ENCODE data around the gene KY. TPM values are rescaled to one million over a fixed set of nuclear protein-coding genes. Genes with fewer than 3 reads are reported as not detected.

KY gene
- total RNA-seq, 4 donors from 2014 or later = 0.09 to 0.13 TPM; not detected in 2

DNA sequence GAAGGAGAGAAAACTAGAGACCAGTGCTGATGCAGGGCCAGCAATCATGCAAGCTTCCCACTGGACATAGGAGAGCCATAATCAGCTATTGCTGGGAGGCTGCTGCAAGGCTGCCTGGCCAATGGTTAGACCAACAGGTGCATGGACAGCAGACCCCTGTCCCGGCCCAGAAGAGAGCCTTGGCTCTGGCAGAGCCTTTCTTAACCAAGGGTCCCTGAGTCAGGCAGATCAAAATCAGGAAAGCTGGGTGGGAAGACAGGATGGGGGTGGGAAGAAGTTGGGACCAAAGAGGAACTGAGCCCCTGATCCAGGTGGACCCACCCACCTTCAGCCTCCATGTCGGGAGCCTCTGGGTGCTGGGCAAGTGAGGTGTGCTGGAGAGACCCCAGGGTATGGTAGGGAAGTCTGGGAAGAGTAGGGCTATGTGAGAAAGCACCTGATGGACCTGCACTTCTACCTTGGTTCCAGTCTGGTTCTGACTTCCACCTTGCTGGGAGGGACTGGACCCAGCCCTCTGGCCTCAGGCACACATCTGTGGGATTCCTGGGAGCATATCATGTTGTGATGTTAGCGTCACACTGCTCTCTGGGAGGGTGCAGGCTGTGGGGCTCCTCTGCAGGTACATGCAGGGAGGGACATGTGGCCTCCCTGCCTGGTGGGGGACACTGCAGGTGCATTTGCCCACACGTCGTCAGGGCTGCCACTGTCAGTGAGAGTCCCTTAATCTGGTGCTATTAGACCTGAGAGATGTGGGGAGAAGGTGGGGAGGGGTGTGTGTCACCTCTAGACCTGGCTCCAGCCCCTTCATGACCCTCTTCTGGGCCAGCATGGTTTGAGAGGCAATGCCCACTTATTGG lies 24.7 kb downstream of the KY start:
- DNase-seq (ENCODE audit: low spot score) = no peak
- no peak for ATAC-seq (ENCODE audit: low FRiP score)
- TF ChIP-seq, protein P1, sequence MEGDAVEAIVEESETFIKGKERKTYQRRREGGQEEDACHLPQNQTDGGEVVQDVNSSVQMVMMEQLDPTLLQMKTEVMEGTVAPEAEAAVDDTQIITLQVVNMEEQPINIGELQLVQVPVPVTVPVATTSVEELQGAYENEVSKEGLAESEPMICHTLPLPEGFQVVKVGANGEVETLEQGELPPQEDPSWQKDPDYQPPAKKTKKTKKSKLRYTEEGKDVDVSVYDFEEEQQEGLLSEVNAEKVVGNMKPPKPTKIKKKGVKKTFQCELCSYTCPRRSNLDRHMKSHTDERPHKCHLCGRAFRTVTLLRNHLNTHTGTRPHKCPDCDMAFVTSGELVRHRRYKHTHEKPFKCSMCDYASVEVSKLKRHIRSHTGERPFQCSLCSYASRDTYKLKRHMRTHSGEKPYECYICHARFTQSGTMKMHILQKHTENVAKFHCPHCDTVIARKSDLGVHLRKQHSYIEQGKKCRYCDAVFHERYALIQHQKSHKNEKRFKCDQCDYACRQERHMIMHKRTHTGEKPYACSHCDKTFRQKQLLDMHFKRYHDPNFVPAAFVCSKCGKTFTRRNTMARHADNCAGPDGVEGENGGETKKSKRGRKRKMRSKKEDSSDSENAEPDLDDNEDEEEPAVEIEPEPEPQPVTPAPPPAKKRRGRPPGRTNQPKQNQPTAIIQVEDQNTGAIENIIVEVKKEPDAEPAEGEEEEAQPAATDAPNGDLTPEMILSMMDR (IDR thresholded peaks at IDR 0.05) = no peak

DNA sequence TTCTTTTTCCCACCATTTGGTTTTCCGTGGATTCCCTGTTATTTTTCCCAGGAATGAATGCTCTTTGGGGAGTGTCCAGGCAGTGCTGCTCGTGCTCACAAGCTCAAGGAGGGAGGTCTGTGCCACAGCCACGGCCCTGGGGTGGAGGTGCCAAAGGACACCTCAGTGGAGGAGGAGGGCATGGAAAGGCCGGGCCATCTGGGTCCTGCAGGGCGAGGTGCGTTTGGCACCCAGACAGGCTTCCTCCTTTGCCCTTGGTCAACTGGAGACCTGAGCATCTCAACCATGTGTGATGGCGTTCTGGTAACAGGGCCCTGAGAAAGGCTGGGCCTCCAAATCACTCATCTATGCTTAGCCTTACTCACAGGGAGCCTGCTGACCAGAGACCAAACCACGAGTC lies 25.4 kb downstream of the KY start:
- TF ChIP-seq, protein P1 (IDR thresholded peaks at IDR 0.05) = no peak
- no peak for DNase-seq (ENCODE audit: low spot score)

DNA sequence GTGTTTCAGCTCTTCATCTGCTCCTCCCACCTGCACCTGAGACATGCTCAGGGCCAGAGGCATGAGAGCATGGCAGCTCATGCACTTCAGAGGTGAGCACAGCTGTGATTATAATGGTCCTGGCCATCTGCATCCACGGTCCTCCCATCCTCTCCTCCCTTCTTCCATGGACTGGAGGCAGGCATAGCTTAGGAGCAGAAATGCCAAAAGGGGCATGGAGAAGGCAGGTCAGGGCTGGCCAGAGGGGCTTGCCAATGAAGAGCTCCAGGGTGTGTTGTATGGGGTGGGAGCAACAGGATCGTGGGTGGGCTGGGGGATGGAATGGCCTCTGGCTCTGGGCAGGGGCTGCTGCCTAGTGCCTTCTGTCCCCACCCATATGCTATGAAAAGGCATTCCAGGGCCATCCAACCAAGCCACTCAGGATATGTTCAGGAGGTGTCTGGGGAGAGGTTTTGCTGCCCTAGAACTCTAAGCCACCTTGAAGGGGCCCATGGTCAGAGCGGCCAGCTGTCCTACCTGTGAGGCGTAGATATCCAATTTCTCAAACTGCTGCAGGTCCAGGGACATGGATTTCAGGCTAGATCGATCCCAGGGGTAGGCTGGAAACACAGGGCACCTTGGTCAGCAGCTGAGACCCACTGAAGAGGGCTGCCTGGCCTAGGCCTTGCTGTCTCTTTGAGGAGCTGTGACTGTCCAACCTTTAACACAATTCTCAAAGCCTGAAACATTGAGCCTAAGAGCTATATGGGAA lies 26.1 kb downstream of the KY start:
- no peak for DNase-seq (ENCODE audit: low spot score)
- ATAC-seq (ENCODE audit: low FRiP score) = no peak
- TF ChIP-seq, protein P1 (IDR thresholded peaks at IDR 0.05) = no peak

More for the DNA sequence above, 25.4 kb downstream of the KY start:
- ATAC-seq (ENCODE audit: low FRiP score) = no peak

DNA sequence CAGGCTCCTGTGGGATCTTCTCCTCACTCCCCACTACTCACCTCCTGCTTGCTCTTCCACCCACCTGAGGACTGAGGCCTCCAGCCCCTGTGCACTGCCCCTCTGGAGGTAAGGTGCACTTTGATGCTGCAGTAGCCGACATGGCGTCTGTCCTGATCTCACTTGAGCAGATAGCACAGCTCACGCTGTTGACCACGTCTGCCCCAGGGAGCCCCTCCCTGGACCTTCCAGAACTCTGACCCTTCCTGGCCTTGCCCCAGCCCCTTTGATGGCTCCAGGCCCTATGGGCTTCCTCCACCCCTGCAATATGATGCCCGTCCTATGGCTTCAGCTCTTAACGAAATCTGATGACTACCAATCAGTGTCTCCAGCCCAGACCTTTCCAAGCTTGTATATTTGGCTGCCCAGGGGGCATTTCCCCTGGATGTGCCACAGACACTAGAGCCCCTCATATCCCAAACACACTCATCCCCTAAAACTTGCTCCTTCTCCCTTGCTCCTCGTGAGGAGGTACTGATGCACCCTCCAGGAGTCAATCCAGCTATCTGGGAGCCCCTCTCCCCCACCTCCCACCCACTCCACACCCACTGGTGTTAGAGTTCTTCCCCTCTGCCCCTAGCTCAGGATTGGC lies 27.1 kb downstream of the KY start:
- no peak for ATAC-seq (ENCODE audit: low FRiP score)
- no peak for DNase-seq (ENCODE audit: low spot score)

DNA sequence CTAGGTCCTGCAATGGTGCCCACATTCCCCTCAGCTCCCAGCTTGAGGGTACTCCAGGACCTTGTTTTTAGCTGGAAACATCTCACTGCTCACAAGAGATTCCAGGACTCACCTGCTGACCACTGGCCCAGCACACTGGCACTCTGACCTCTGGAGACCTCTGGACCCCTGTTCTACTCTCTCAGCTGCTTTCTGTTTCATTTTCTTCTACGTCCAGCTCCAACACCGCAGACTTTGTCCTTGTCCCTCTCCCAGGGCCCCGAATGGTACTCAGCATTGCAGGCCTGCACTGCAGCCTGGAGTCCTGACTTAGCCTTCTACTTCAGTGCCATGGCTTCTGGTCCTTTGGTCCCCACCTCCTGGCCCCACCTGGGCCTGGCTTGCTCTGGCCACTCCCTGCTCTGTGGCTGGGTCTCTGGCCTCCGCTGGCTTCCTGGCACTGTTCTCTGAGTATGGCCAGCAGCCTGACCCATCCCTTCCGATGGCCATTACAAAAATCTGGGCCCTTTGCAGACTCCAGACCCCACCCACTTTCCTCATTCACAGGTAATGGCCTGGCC lies 27.9 kb downstream of the KY start:
- no peak for DNase-seq (ENCODE audit: low spot score)
- no peak for ATAC-seq (ENCODE audit: low FRiP score)
- TF ChIP-seq, protein P1 (IDR thresholded peaks at IDR 0.05) = no peak

More for the DNA sequence above, 27.1 kb downstream of the KY start:
- TF ChIP-seq, protein P1 (IDR thresholded peaks at IDR 0.05) = no peak

DNA sequence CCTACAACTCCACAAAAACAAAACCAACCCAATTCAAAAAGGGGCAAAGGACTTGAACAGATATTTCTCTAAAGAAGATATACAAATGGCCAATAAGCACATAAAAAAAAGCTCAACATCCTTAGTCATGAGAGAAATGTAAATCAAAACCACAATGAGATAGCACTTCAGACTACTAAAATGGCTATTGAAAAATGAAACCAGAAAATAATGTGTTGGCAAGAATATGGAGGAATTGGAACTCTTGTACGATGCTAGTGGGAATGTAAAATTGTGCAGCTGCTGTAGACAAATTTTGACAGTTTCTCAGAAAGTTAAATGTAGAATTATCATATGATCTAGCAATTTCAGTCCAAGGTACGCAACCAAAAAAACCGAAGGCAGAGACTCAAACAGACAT lies 29.0 kb downstream of the KY start:
- no peak for ATAC-seq (ENCODE audit: low FRiP score)
- no peak for DNase-seq (ENCODE audit: low spot score)
- TF ChIP-seq, protein P1 (IDR thresholded peaks at IDR 0.05) = no peak
